Body of pancreas (tissue), 4 donors: Measurements from ENCODE around the gene SCN3A.

Experiments used
- POLR2A ChIP-seq, 3 donors: fragments of 450-650 bp; IDR thresholded peaks; one replicate each; pipeline ENCODE4 v1.6.1; 2016; ENCODE audit warnings: antibody characterized with exemption in 3 of 3, mild to moderate bottlenecking in 2 of 3
- TF ChIP-seq, protein P1 (sequence below), 7 experiments: fragments of 450-650 bp in 4 of 7; fragments of 200-600 bp in 3 of 7; sonication (generic) in 3 of 7; IDR thresholded peaks; one replicate each; pipeline ENCODE4 v1.5.1; 2016 to 2019; ENCODE audit warnings: antibody characterized with exemption in 7 of 7

DNA sequence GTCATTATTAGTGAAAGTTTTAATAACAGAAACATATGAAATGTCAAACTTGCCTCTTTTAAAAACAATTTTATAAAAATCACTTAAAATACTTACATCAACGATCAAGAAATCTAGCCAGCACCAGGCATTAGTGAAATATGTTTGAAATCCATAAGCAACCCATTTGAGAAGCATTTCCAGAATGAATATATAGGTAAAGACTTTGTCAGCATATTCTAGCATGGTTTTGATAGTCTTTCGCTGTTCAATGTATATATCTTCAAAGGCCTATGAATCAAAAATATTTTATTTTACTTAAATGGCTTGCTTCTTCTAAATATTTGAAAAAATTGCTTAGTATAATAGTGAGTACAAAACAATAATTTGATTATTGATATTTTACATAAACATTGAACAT lies 91.1 kb downstream of the SCN3A start:
- TF ChIP-seq, protein P1, sequence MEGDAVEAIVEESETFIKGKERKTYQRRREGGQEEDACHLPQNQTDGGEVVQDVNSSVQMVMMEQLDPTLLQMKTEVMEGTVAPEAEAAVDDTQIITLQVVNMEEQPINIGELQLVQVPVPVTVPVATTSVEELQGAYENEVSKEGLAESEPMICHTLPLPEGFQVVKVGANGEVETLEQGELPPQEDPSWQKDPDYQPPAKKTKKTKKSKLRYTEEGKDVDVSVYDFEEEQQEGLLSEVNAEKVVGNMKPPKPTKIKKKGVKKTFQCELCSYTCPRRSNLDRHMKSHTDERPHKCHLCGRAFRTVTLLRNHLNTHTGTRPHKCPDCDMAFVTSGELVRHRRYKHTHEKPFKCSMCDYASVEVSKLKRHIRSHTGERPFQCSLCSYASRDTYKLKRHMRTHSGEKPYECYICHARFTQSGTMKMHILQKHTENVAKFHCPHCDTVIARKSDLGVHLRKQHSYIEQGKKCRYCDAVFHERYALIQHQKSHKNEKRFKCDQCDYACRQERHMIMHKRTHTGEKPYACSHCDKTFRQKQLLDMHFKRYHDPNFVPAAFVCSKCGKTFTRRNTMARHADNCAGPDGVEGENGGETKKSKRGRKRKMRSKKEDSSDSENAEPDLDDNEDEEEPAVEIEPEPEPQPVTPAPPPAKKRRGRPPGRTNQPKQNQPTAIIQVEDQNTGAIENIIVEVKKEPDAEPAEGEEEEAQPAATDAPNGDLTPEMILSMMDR (IDR thresholded peaks at IDR 0.05), result no peak
- no peak for TF ChIP-seq POLR2A (IDR thresholded peaks at IDR 0.05)
